Measurements from ENCODE around the gene ADGRE2.

DNA sequence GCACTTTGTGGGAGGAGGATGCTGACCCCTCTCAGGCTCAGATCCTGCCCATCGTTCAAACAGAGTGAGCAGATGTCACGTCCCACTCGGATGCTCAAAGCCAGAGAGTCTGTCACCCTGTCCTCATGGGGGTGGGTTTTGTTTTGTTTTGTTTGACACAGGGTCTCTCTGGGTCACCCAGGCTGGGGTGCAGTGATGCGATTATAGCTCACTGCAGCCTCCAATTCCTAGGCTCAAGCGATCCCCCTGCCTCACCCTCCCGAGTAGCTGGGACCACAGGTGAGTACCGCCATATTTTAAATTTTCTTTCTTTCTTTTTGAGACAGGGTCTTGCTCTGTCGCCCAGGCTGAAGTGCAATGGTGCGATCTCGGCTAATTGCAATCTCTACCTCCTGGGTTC is 4.0 kb downstream of the ADGRE2 start:
- TF ChIP-seq CTCF (IDR thresholded peaks at IDR 0.05) = no peak
- no peak for TF ChIP-seq POLR2A (IDR thresholded peaks at IDR 0.05)

All from uterus (tissue), 2 donors.